Umbilical cord (tissue), 2 donors: ENCODE measurements around the gene SPECC1L. TPM values are rescaled to one million over a fixed set of nuclear protein-coding genes. Genes with fewer than 3 reads are reported as not detected.

ENCODE experiments used
- DNase-seq: peaks from one replicate; pipeline ENCODE4 v3.0.0-alpha.2; 2015; ENCODE audit warnings: low spot score
- total RNA-seq: library from RNA; depleted of rRNA; stranded (reverse); fragments of >200 nt; gene quantifications from one replicate; pipeline ENCODE4 v1.2.3, GENCODE V29; 2014; ENCODE audit warnings: low replicate concordance; ENCODE audit not compliant: insufficient read depth

The SPECC1L gene
- total RNA-seq, 1 donor from 2014 or later = 40.9 TPM

DNA sequence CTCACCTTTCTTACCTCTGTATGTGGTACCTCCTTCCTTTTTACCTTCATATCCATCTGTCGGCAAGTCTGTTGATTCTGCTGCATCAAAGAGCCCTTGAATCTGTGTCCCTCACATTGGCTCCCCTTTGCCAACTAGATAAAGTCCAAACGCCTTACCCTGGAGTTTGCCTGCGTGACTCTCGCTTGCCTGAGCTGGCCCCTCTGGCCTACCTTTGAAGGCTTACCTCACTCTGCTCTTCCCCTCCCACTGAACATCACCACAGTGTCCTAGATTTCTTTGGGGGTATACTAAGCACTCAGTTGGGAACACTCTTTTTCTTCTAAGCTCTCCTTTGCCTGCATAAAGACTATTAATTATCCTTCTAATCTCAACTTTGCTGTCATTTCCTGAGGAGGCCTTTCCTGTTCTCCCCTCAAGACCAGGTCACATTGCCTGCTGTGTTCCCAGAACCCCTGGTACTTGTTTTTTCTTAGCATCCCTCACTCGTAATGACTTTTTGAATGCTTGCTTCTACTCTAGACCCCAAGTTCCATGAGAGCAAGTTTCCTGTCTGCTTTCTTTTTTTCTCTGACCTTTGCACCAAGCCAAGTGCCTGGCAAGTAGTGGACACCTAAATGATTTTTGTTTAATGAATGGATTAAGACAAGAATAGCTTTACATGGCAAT lies 89.0 kb downstream of the SPECC1L start:
- DNase-seq = no peak

DNA sequence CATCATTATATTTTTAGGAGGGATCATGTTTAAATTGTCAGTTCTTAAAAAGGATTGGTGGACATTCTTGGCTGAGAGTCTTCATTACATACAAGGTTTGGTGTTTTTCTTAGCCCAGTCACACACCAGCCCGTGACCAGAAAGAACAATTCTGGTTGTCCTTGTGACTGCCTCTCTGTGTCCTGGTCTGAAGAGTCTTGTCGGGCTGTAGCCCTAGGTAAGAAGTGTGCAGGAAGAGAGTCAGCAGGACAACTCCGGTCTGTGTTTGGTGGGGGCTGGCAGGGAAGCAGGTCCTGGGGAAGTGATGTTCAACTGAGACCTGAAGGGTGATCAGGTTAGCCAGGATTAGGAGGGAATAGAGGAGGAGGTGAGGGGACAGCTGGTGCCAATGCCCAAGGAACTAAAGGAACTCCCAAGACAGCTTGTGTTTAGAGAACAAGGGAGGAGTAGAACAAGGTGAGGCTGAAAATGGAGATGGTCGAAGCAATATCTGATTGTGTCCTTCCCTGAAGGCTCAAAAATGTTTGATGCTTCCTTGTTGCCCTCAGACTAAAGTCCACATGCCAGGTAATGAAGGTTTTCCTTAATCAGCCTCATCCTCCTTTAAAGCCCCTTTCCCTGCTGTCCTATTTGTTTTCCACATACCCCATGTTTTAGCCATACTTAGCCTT lies 91.5 kb downstream of the SPECC1L start:
- DNase-seq = no peak

DNA sequence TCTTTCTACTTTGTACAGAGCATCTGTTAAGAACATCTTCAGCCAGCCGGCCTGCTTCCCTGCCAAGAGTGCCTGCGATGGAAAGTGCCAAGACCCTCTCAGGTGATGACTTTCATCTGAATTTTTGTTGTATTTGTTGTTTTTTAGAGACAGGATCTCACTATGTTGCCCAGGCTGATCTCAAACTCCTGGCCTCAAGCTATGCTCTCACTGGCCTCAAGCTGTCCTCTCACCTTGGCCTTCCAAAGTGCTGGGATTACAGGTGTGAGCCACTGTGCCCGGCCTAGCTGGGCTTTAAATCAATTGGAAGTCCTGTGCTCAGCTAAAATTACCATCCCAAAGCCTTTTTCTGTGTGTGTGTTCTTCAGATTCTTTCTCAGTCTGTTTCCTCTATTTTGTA lies 92.6 kb downstream of the SPECC1L start:
- DNase-seq = no peak

DNA sequence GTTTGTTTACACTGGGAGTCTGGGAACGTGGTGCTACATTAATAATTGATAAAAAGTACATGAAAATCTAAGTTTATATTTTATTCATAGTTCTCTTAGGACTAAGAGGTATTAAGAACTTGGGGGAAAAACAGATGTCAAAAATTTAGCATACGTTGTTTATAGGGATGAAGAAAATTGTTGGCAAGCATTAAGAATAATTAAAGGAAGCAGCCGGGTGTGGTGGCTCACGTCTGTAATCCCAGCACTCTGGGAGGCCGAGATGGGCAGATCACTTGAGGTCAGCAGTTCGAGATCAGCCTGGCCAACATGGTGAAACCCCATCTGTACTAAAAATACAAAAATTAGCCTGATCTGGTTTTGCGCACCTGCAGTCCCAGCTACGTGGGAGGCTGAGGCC lies 96.1 kb downstream of the SPECC1L start:
- DNase-seq = no peak

DNA sequence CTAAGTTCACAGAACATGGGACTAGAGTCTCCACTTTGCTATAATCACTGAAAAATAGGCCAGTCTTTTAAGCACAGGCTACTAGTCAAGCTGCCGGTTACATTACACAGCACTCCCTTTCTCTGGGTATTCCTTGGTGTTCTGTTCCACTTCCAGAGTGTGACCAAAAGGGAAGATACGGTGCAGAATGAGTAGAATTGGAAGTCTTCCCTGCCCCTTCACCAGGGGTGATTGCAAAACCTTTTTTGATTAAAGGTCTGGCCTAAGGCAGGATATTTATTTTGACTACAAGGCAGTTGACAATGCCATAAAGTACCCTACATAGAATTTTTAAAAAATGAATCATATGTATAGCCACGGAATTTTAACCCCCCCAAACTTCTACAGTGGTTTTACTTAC lies 97.2 kb downstream of the SPECC1L start:
- DNase-seq = no peak

DNA sequence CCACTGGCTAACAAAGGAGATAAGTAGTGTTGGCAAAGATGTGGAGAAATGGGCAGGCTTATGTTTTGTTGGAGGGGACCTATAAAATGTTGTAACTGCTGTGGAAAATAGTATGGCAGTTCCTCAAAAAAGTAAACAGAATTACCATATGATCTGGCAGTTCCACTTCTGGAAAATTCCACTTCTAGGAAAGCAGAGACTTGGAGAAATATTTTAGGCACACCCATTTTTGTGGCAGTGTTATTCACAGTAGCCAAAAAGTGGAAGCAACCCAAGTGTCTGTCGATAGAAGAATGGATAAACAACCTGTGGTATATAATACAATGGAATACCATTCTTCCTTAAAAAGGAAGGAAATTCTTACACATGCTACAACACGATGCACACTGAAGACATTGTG lies 99.8 kb downstream of the SPECC1L start:
- no peak for DNase-seq

DNA sequence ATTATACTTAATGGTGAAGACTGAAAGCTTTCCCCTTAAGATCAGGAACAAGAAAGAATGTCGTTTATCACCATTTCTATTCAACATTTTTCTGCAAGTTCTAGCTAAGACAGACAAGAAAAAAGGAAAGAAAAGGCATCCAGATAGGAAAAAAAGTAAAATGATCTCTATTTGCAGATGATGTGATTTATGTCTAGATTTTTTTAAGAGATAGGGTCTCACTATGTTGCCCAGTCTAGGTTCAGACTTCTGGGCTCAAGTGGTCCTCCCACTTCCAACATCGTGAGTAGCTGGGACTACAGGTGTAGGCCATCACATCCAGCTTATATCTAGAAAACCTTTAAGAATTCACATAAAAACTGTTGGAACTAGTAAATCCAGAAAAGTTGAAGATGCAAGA lies 105.4 kb downstream of the SPECC1L start:
- no peak for DNase-seq

DNA sequence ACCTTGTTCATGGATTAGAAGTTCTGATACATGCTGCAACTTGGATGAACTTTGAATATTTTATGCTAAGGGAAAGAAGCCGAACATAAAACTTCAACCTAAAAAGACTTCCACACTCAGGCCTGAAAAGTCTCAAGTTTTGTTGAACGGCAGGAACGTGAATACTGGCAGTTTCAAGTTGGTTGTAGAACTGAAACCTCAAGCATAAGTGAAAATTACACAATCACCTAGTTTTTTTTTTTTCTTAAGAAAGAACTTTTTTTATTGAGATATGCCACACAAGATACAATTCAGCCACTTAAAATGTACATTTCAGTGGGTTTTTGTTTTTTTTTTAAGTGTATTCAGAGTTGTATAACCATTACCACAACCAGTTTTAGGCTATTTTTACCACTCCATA lies 106.0 kb downstream of the SPECC1L start:
- DNase-seq = no peak

DNA sequence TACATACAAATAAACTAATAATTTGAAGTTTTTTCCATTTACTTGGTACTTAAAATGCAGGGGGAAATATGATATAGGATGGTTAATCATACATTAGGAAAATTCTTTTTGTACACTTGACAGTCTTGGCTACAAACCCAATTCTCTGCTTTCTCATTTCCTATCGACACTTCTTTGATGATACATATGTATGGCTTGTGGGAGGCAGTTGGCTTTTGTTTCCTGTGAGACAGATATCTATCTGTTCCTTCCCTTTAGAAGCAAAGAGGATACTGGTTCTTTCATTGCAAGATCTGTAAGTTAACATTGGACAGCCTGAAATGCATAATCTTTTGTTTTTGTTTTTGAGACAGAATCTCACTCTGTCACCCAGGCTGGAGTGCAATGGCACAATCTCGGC lies 108.9 kb downstream of the SPECC1L start:
- DNase-seq = no peak

DNA sequence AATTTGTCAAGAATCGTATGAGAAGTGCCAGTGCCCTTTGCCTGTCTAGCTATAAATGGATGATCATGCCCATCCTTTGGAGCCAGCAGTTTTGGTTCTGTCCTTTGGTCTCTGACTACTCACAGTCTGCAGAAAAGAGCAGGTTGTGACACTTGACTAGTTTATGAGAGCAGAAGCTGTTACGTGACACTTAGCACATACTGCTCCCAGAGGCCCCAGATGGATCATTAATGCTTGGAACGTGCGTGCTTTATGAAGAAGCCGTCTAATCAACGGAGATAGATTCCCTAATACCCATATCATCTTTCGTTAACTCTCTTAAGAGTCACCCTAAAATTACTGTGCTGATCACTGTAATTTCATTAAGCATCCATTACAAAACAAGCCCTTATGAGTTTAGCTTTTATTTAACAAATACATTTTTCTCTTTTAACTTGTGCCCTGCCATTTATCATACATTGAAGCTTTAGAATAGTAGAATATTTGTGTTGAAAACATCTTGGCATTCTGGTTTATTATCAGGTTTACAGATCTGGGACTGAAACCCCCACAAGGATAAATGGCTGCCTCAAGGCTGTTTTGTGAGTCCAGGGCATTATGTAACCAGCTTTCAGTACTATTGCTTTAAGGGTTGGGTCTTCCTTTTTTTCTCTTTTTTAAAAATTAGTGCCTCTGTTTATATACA lies 109.7 kb downstream of the SPECC1L start:
- peak; percentile 62 for DNase-seq

DNA sequence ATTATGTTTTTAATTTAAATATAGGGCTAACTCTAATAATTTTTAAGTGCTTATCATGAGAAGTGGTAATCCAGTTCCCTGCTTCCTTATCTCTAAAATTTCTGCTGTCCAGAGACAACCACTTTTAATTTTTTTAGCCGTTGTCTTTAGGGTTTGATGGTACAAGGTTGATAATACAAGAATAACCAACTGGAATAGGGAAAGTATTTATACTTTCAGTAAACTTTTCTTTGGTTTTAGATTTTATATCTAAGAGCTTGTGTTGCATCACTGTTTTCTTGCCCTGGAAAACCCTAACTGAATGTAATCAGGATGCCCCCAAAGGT lies 110.2 kb downstream of the SPECC1L start:
- no peak for DNase-seq

DNA sequence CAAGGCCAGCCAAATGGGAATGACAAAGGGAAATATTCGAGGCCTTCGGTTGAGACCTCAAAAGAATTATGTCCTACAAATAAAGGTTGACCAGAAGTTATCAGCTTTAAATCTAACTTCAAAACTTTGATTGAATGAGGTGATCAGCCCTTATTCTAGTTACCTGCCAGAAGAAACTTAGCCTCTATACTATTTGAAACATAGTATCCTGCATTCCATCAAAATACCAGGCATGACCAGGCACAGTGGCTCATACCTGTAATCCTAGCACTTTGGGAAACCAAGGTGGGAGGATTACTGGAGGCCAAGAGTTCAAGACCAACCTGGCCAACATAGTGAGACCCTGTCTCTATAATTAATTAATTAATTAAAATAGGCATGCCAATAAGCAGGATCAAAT lies 112.4 kb downstream of the SPECC1L start:
- no peak for DNase-seq

DNA sequence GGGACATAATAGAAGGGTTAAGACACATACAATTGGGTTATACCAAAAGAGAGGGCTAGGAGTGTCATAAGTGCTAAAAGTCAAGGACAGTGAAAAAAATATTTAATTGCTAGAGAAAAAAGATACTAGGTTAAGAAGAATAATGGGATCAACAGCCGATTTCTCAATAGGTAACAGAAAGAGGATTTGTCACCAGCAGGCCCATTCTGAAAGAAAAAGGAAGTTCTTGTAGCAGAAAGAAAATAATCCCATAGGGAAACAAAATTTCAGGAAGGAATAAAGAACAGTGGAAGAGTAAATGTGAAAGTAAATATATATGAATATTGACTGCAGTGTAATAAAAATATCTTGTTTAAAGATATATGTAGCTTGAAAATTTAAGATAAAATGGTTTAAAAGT lies 113.5 kb downstream of the SPECC1L start:
- DNase-seq = no peak

DNA sequence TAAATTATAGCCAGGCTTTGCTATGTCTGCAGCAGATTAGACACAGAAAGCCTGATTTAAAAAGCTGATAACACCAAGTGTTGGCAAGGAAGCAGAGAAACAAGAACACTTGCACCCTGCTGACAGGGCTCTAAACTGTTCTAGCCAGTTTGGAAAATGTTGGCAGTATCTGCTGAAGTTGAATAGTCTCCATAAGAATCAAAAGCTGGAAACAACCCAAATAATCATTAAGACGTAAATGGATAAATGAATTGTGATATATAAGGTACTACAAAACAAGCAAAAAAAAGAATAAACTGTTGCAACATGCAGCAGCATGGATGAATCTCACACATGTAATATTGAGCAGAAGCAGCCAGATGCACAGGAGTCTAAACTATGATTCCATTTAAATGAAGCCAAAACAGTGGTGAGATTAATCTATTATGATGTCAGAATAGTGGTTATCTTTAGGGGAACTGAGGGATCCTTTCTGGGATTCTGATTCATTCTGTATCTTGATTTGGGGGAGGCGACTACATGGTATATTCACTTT lies 116.4 kb downstream of the SPECC1L start:
- DNase-seq = no peak

DNA sequence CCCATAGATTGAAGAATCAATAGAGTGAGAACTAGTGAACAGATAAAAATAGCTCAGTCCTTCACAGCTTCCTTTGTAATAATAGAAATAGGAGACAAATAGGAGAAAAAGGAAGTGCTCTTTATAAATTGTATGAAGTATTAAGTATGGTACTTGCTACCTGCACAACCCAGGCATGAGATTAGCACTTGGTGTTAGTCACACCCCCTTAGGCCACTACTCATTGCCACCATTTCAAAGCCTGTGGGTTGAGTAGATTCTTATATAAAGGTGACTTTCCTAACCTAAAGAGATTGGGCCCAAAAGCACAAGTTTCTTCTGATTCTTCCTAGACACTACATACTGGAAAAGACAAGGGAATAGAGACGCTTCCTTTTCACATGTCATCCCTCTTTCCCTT lies 119.0 kb downstream of the SPECC1L start:
- no peak for DNase-seq

DNA sequence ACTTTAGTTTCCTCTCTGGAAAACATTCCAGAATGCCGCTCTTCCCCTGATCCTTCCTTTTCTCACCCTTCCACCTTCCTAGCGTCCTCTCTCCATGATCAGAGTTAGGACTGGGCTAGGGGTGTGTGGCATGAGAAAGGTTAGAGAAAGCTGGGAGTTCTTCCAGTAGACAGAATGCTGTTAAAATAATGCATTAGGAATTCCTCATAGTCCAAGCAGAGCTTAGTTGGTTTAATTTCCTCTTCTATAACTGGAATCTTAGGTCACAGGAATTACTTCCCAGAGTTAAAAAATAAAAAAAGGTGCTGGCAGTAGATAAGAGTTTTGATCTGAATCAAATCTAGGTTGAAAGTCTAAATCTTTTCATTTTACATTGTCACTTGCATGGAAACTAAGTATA lies 119.5 kb downstream of the SPECC1L start:
- no peak for DNase-seq

DNA sequence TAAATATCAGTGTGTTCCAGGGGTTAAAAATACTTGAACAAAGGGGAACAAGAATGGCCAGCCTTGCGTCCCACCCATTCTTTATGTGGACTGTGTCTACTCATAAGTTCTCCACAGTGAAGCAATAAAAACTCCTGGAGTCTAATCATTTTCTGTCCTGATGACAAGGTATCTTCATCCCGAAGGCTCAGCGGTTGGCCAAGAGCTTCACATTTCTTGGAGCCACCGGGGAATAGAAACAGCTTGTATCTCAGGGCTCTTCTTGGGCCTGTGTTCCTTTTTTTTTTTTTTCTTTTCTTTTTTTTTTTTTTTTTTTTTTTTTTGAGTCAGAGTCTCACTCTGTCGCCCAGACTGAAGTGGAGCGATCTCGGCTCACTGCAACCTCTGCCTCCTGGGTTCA lies 119.9 kb downstream of the SPECC1L start:
- DNase-seq = peak; percentile 46

DNA sequence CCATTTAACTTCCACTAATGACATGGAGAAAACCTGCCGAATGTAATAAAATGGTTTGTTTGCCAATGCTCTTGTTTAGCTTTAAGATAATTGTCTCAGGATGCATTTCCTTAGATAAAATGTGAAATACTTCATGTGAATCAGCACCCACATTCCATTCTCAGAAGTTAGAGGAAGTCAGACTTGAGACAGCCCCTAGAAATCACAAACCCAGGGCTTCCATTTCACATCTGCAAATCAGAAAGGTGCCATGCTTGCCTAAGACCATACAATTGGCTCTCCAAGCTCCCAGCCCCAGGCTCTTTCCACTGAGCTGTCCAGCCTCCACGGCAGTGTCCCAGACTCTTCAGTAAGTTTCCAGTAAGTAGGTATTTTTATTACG lies 121.2 kb downstream of the SPECC1L start:
- DNase-seq = no peak

DNA sequence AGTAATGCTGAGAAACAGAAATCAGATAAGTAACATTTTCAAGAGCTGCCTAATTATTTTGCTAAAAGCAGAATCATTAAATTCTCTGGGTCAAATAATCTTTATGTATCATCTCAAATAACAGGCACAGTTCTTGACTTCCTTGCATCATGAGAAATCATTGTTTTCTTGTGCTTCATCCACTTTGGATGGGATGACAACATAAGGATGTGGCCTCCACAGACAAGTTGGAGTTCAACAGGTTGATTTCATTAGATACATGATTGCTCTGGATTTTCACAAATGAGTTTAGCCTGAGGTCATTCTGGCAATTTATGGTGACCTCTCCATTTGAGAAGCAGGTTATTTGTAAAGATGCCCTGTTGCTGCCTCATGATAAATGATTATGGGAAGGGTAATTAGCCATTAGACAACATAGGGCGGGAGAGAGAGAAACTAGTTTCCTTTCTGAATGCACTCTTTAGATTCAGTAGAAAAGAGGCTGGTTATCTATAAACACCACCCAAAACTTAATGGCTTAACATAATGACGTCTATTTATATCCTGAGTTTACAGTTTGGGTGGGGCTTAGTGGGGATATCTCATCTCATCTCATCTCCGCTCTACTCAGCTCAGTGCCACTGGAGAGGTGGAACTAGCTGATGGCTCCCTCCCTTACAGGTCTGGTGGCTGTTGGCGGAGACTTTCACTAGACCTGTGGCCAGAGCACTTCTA lies 121.7 kb downstream of the SPECC1L start:
- no peak for DNase-seq

DNA sequence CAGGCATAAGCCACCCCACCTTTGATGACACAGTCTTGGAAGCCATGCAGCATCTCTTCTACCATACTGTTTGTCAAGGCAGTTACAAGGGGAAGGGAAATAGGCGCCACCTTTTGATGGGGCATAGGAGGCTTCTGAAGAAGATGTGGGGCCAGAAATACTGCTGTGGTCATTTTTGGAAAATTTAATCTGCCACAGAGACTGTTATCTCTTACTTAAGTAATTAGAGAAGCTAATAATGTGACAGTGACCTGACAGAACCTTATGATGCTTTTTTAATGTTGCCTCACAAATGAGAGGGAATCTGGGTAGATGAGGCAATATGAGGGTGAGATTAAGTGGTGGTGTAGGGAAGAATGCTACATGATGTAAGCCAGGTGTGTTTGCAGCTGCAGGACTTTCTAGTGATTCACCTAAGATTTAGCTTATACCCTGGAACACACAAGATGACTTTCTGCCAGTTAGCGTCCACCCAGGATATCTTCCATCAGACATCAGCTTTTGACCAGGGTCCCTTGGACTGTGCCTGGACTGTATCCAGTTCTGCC lies 122.5 kb downstream of the SPECC1L start:
- no peak for DNase-seq

DNA sequence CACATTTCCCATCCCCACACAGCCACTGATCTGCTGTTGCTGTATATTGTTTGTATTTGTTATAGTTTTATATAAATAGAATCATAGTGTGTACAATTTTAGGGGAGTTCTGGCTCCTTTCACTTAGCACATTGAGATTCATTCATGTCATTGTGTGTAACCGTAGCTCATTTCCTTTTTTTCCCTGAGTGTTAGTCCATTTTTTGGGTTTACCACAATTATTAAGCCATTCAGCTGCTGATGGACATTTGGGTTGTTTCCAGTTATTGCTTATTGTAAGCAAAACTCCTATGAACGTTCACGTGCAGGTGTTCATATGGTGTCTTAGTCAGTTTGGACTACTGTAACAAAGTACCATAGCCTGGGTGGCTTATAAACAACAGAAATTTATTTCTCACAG lies 123.2 kb downstream of the SPECC1L start:
- DNase-seq = no peak

DNA sequence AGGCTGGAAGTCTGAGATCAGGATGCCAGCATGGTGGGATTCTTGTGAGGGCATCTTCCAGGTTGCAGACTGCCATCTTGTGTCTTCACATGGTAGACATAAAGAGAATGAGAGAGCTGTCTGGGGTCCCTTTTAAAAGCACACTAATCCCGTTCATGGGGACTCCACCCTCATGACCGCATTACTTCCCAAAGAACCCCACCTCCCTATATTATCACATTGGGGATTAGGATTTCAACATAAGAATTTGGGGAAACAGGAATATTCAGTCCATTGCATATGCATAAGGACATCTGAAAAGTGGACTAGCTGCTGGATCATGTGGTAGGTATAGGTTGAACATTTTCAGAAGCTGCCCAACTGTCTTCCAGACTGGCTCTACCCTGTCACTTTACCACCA lies 123.6 kb downstream of the SPECC1L start:
- no peak for DNase-seq
